ENCODE results near the gene ADCYAP1R1.

ADCYAP1R1 gene

DNA sequence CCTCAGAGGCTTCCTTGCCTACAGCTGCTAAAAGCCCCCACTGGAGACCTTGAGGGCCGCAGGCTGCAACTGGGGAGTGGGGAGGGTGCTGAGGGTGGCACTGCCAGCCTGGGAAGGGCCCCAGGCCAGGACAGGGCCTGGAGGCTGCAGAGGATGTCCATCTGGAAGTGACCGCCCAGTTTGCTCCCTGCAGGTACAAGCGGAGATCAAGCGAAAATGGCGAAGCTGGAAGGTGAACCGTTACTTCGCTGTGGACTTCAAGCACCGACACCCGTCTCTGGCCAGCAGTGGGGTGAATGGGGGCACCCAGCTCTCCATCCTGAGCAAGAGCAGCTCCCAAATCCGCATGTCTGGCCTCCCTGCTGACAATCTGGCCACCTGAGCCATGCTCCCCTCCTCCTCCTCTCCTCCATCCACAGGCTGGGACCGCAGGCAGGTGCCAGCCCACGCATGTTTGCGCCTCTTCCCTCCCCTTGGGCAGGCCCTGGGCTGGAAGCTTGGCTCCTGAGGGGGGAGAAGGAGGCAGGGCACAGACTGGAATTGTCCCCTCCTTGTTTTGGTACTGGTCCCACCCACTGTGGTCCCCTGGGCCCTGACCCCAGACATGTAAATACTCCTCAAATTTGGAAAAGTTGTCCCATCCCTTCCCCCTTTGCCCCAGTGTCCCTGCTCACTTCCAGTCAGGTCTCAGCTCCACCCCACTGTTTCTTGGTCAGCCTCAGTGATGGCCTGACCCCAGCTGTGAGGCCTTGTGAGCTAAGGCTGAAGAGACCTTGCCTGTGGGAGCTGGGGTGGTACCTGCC, 54.4 kb downstream of the ADCYAP1R1 start:
- no peak for TF ChIP-seq FOXK2 (IDR thresholded peaks at IDR 0.05)
- TF ChIP-seq CTBP1 (IDR thresholded peaks at IDR 0.05; ENCODE audit: borderline replicate concordance): no peak
- no peak for TF ChIP-seq FOXM1 (IDR thresholded peaks at IDR 0.05; ENCODE audit: borderline replicate concordance)
- no peak for TF ChIP-seq BHLHE40 (IDR thresholded peaks at IDR 0.05; ENCODE audit: borderline replicate concordance)
- TF ChIP-seq ARNT (IDR thresholded peaks at IDR 0.05): no peak
- no peak for TF ChIP-seq NFRKB (IDR thresholded peaks at IDR 0.05)
- TF ChIP-seq HDGF (IDR thresholded peaks at IDR 0.05; ENCODE audit: borderline replicate concordance): no peak
- POLR2A ChIA-PET: interaction anchor here (1.5 kb wide), 1 partner anchor 8 kb away, joined by 4 read pairs; no protein-coding TSS in a partner anchor
- CTCF ChIA-PET: no interaction called here
- no peak for DNase-seq (ENCODE audit: extremely low spot score)

DNA sequence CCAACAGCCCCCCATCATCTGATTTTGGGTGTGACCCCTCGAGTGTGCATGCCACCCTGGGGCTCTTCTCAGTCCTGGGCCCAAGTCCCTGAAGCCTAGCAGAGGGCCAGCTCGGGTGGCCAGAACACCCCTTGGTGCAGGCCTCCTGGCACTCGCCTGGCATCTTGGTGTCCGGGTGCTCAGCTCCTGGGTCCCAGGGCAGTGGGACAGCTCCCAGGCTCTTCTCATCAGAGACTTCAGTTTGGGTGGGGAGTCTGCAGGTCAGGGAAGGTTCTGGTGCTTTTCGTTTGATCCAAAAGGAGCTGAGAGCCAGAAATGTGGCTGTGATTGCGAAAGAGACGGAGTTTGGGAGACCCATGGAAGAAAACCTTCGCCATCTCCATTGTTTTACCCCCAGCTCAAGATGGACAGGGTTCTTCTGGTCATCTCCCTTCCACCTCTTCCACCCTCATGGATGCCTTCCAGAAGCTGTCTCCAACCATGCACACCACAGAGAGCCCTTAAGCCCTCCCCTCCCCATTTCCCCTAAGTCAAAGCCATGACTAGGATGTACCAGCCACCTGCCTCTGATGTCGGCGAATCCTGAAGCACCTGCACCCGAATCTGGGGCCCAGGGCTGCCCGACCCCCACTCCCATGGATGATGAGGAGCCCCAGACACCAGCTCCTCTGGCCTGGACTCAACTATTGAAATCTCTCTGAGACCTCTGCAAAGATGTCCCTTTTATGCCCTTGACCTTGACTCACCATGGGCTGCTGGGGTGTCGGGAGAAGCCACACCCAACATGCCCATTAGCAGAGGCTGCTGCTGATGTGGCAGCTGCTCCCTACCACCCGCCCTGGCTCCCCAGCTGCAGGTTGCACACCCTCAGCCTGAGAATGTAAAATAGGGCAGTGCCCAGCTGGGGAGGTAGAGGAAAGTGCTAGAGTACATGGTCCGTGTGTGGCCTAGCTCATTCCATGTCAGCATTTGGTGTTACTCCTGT, 55.3 kb downstream of the ADCYAP1R1 start:
- TF ChIP-seq TARDBP (IDR thresholded peaks at IDR 0.05): no peak
- no peak for TF ChIP-seq FOXK2 (IDR thresholded peaks at IDR 0.05)
- TF ChIP-seq ELF4 (IDR thresholded peaks at IDR 0.05): no peak
- TF ChIP-seq FOXM1 (IDR thresholded peaks at IDR 0.05; ENCODE audit: borderline replicate concordance): no peak
- CTCF ChIA-PET: no interaction called here
- DNase-seq (ENCODE audit: extremely low spot score): no peak
- POLR2A ChIA-PET: no interaction called here

DNA sequence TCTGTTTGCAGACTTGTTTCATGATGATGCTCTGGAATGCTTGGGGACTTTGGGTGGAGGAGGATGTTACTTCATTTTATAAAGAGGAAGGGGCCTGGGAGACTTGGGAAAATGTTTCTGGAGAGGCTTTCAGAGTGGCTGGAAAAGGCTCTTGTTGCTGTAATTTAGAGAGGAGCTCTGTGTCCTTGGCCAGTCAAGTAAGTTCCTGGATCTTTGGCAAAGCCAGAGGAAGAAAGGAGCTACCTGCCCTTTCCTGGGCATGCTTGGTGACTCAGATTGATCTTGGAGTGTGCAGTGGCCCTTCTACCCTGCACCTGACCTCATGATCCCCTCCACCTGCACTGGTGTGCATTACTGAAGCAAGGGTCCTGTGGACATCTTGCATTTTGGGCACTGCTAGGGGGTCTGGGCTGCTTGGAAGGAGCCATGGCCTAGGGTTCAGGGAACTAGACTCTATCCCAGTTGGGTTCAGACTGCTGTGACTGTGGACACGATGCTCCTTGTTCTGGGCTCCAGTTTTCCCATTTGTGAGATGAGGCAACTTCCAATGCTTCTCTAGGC, 56.1 kb downstream of the ADCYAP1R1 start:
- ChIA-PET POLR2A (no interaction called here), CTCF (no interaction called here)
- no peak for DNase-seq (ENCODE audit: extremely low spot score)
- no peak for TF ChIP-seq CTBP1 (IDR thresholded peaks at IDR 0.05; ENCODE audit: borderline replicate concordance)
- no peak for TF ChIP-seq TARDBP (IDR thresholded peaks at IDR 0.05)
- no peak for TF ChIP-seq SUZ12 (IDR thresholded peaks at IDR 0.05)
- TF ChIP-seq SP1 (IDR thresholded peaks at IDR 0.05): no peak
- TF ChIP-seq ARNT (IDR thresholded peaks at IDR 0.05): no peak
- TF ChIP-seq LEF1 (IDR thresholded peaks at IDR 0.05; ENCODE audit: borderline replicate concordance): no peak
- no peak for TF ChIP-seq ELF4 (IDR thresholded peaks at IDR 0.05)
- no peak for TF ChIP-seq FOXM1 (IDR thresholded peaks at IDR 0.05; ENCODE audit: borderline replicate concordance)
- TF ChIP-seq L3MBTL2 (conservative IDR thresholded peaks at IDR 0.05): no peak
- TF ChIP-seq PKNOX1 (IDR thresholded peaks at IDR 0.05): no peak

DNA sequence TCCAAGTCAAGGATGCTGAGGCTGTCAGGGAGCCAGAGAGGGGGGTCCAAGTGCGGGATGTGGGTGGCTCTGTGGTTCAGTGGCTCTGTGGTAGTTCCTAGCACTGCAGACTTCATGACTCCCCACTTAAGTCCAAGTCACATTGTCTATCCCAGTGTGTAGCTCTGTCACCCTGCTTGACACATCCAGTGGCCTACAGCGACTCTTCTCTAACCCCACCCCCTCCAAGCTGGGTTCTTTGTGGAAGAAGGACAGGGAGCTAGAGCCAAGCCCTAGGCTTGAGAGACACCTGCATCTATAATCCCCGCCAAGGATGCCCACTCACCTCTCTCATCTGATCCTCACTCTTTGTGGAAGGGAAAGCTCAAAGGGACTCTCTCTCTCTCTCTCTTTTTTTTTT, 57.6 kb downstream of the ADCYAP1R1 start:
- no peak for TF ChIP-seq ELF4 (IDR thresholded peaks at IDR 0.05)
- no peak for TF ChIP-seq BHLHE40 (IDR thresholded peaks at IDR 0.05; ENCODE audit: borderline replicate concordance)
- TF ChIP-seq PKNOX1 (IDR thresholded peaks at IDR 0.05): no peak
- no peak for TF ChIP-seq LEF1 (IDR thresholded peaks at IDR 0.05; ENCODE audit: borderline replicate concordance)
- TF ChIP-seq ARNT (IDR thresholded peaks at IDR 0.05): no peak
- TF ChIP-seq FOXA1 (IDR thresholded peaks at IDR 0.05): no peak
- TF ChIP-seq NFRKB (IDR thresholded peaks at IDR 0.05): no peak
- TF ChIP-seq SUZ12 (IDR thresholded peaks at IDR 0.05): no peak
- TF ChIP-seq ZNF384 (IDR thresholded peaks at IDR 0.05): no peak
- no peak for TF ChIP-seq L3MBTL2 (conservative IDR thresholded peaks at IDR 0.05)
- no peak for TF ChIP-seq CTBP1 (IDR thresholded peaks at IDR 0.05; ENCODE audit: borderline replicate concordance)
- no peak for TF ChIP-seq SP1 (IDR thresholded peaks at IDR 0.05)
- no peak for TF ChIP-seq FOXM1 (IDR thresholded peaks at IDR 0.05; ENCODE audit: borderline replicate concordance)
- no peak for TF ChIP-seq FOXK2 (IDR thresholded peaks at IDR 0.05)
- no peak for TF ChIP-seq HDGF (IDR thresholded peaks at IDR 0.05; ENCODE audit: borderline replicate concordance)
- TF ChIP-seq TARDBP (IDR thresholded peaks at IDR 0.05): no peak
- ChIA-PET POLR2A (no interaction called here), CTCF (interaction anchor here (0.6 kb wide), 1 partner anchor 16 kb away, joined by 3 read pairs; no protein-coding TSS in a partner anchor)
- DNase-seq (ENCODE audit: extremely low spot score): no peak

DNA sequence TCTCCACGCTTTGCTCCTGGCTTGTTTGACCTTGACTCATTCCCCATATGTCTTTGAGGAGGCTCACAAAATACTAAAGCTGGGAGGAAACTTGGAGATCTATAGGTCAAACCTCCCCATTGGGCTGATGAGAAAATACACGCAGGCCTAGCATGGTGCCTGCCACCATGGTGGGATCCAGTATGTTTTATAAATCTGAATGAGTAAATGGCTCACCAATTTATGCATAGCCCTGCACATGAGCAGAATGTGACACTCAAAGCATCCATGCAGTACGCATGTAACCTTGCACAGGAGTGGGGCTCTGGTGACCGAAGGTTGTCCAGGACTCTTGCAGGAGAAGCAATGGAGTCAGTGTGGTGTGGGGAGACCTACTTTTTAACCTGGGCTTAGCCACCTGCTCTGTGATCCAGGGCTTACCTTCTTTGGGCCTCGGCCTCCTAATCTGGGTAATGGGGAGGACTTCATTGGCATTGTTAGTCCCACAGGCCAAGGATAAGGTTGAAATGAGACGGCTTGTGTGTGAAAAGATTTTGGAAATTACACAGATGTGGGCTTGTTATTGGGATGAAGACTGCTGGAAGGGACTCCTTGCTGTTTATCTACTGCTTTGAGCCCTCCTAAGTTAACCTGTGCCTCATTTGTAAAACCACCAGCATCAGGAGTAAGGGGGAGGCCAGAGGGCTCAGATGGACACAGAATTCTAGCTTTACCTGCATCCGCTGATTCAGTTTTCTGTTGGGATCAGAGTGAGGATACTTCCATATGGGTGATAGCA, 58.4 kb downstream of the ADCYAP1R1 start:
- CTCF ChIA-PET: no interaction called here
- POLR2A ChIA-PET: no interaction called here
- TF ChIP-seq ARNT (IDR thresholded peaks at IDR 0.05): no peak
- no peak for TF ChIP-seq NFRKB (IDR thresholded peaks at IDR 0.05)
- TF ChIP-seq ELF4 (IDR thresholded peaks at IDR 0.05): no peak
- no peak for DNase-seq (ENCODE audit: extremely low spot score)

- TF ChIP-seq SUZ12 (IDR thresholded peaks at IDR 0.05) (no peak), NFRKB (IDR thresholded peaks at IDR 0.05) (no peak), FOXA1 (IDR thresholded peaks at IDR 0.05) (no peak), CTBP1 (IDR thresholded peaks at IDR 0.05; ENCODE audit: borderline replicate concordance) (no peak)
- no peak for DNase-seq (ENCODE audit: extremely low spot score)
- ChIA-PET POLR2A (no interaction called here), CTCF (no interaction called here)
Observed at GRCh38 chr7:31111109-31111451, 59.0 kb downstream of the ADCYAP1R1 start.
